K562 (cell line): Measurements from ENCODE around the gene AIF1. TPM values are rescaled to one million over a fixed set of nuclear protein-coding genes. Genes with fewer than 3 reads are reported as not detected.

Experiments
- ADNP ChIP-seq: fragments of 200-800 bp; sonication (Bioruptor generic); IDR thresholded peaks from 2 replicates; pipeline ENCODE4 v1.6.1; 2016; ENCODE audit warnings: missing genetic modification characterization, missing compliant biosample characterization
- ASH1L ChIP-seq: fragments of 450-650 bp; IDR thresholded peaks from 2 replicates; pipeline ENCODE4 v1.6.1; 2018; ENCODE audit warnings: borderline replicate concordance, mild to moderate bottlenecking, low read depth; ENCODE audit not compliant: partially characterized antibody
- CCAR2 ChIP-seq: fragments of 200-400 bp; formaldehyde crosslinking; IDR thresholded peaks from 2 replicates; pipeline ENCODE4 v1.6.1; 2017; ENCODE audit warnings: mild to moderate bottlenecking, low read depth, low read length
- DDX20 ChIP-seq: fragments of 450-650 bp; IDR thresholded peaks from 2 replicates; pipeline ENCODE4 v1.6.1; 2016; ENCODE audit warnings: missing genetic modification characterization, low read depth, mild to moderate bottlenecking, missing compliant biosample characterization, moderate library complexity
- HEY1 ChIP-seq: fragments of 250-450 bp; sonication (Bioruptor Pico); IDR thresholded peaks from 2 replicates; pipeline ENCODE4 v1.5.0; 2020; ENCODE audit warnings: mild to moderate bottlenecking, moderate library complexity, borderline replicate concordance
- HSF4 ChIP-seq: fragments of 250-450 bp; sonication (Bioruptor Pico); IDR thresholded peaks from 2 replicates; pipeline ENCODE4 v2.1.2; 2022; ENCODE audit warnings: mild to moderate bottlenecking, moderate library complexity, borderline replicate concordance
- NCOA2 ChIP-seq, 2 experiments: fragments of 450-650 bp; IDR thresholded peaks; 2 replicates each; pipeline ENCODE4 v1.6.1; 2018; ENCODE audit warnings: mild to moderate bottlenecking in 2 of 2, moderate library complexity in 1 of 2; ENCODE audit not compliant: partially characterized antibody in 2 of 2
- NFATC3 ChIP-seq: fragments of 450-650 bp; IDR thresholded peaks from 2 replicates; pipeline ENCODE4 v1.6.1; 2017; ENCODE audit warnings: mild to moderate bottlenecking
- POLR3A ChIP-seq: IDR thresholded peaks from 2 replicates; pipeline ENCODE4 v1.6.1; 2011; ENCODE audit warnings: borderline replicate concordance, mild to moderate bottlenecking, moderate library complexity; ENCODE audit not compliant: insufficient read length, insufficient read depth; ENCODE audit errors: extremely low read depth
- RB1 ChIP-seq: fragments of 450-650 bp; IDR thresholded peaks from 2 replicates; pipeline ENCODE4 v1.6.1; 2017; ENCODE audit warnings: low read depth, mild to moderate bottlenecking
- ZNF324 ChIP-seq: fragments of 250-450 bp; sonication (Bioruptor Pico); IDR thresholded peaks from 2 replicates; pipeline ENCODE4 v1.4.0; 2020; ENCODE audit warnings: mild to moderate bottlenecking
- ZNF77 ChIP-seq: fragments of 250-450 bp; sonication (Bioruptor Pico); IDR thresholded peaks from 2 replicates; pipeline ENCODE4 v1.5.0; 2020
- ZSCAN29 ChIP-seq: fragments of 450-650 bp; IDR thresholded peaks from 2 replicates; pipeline ENCODE4 v1.6.1; 2017
- ZSCAN32 ChIP-seq: fragments of 450-650 bp; formaldehyde crosslinking; IDR thresholded peaks from 2 replicates; pipeline ENCODE4 v1.4.0; 2020; ENCODE audit warnings: mild to moderate bottlenecking, moderate library complexity
- polyA plus RNA-seq, 8 experiments: library from polyadenylated mRNA; depleted of rRNA in 4 of 8; stranded (reverse) in 5 of 8; unstranded in 3 of 8; fragments of >200 nt; fragmentation: Nextera tagmentation in 2 of 8; fragmentation: Illumina TruSeq in 1 of 8; extraction: Ambion mirVana in 2 of 8; extraction: Trizol in 1 of 8; gene quantifications; 2 replicates each; pipeline versions ENCODE4 v1.2.1 to v1.2.3, GENCODE V29; 2011 to 2014; ENCODE audit warnings: inconsistent platforms in 1 of 8, missing spikeins in 1 of 8
- total RNA-seq, 7 experiments: library from RNA; depleted of rRNA in 6 of 7; stranded (reverse); fragments of >200 nt in 6 of 7; fragmentation: Illumina TruSeq in 2 of 7; extraction: Trizol in 2 of 7; gene quantifications; 2 replicates each; pipeline versions ENCODE4 v1.2.1 to v1.2.3, GENCODE V29; 2011 to 2021; ENCODE audit warnings: low replicate concordance in 1 of 7
- TF ChIP-seq, protein P1 (sequence below): sonication (generic); formaldehyde crosslinking; IDR thresholded peaks from 2 replicates; pipeline ENCODE4 v1.8.1; 2023; ENCODE audit warnings: mild to moderate bottlenecking, missing genetic modification reagents
- TF ChIP-seq, protein P2 (sequence below): sonication (generic); formaldehyde crosslinking; IDR thresholded peaks from 2 replicates; pipeline ENCODE4 v1.4.0; 2020; ENCODE audit warnings: mild to moderate bottlenecking, missing genetic modification reagents
- TF ChIP-seq, protein P3 (sequence below): fragments of 250-450 bp; sonication (Bioruptor Pico); IDR thresholded peaks from 2 replicates; pipeline ENCODE4 v1.5.0; 2020; ENCODE audit warnings: mild to moderate bottlenecking
- TF ChIP-seq, protein P4 (sequence below), 2 experiments: fragments of 150-350 bp in 1 of 2; IDR thresholded peaks; 2 replicates each; pipeline ENCODE4 v1.6.1; 2012 to 2016; ENCODE audit warnings: low read depth in 2 of 2, low read length in 2 of 2, mild to moderate bottlenecking in 1 of 2, moderate library complexity in 1 of 2

Gene AIF1
- total and polyA plus RNA-seq, 9 of the 15 experiments (the other 6 are each of a cell fraction or from before 2014, with no cell fraction given), result 9.4 to 33.4 (median 19.4) TPM

DNA sequence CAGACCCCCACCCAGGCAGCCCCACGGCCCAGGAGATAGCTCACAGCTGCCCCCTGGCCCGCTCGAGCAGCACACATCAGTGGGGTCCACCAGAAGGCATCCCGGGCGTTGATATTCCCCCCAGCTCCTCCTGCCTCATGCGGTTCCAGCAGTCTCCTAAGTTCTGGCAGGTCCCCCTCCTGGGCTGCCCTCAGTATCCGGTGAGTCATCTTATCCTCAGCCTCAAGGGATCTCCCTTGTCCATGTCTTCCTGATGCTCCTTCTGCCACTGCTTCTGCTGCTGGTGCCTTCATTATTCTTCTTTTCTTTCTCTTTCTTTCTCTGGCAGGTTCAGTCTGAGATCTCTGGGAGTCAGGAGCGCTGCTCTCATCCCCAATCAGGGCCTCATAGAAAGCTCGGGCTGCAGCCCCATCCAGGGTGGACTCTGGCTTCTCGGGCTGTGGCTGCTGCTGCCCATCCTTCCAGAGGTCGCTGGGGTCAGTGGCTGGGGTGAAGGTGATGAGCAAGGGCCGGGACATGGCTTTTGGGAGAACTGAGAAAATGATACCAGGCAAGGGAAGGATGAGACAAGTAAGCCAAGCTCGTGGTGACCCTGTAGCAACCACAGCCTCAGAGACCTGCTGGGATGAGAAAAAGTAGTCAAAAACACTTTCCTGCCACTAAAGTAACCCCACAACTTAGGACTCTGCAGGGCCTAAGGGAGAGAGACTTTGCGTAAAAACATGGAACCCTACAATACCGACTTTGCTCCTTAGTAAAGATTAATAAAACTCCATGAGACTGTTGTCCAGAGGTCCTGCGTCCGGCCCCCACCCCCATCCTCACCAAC, 49.1 kb downstream of the AIF1 start (continued):
- TF ChIP-seq, protein P1, sequence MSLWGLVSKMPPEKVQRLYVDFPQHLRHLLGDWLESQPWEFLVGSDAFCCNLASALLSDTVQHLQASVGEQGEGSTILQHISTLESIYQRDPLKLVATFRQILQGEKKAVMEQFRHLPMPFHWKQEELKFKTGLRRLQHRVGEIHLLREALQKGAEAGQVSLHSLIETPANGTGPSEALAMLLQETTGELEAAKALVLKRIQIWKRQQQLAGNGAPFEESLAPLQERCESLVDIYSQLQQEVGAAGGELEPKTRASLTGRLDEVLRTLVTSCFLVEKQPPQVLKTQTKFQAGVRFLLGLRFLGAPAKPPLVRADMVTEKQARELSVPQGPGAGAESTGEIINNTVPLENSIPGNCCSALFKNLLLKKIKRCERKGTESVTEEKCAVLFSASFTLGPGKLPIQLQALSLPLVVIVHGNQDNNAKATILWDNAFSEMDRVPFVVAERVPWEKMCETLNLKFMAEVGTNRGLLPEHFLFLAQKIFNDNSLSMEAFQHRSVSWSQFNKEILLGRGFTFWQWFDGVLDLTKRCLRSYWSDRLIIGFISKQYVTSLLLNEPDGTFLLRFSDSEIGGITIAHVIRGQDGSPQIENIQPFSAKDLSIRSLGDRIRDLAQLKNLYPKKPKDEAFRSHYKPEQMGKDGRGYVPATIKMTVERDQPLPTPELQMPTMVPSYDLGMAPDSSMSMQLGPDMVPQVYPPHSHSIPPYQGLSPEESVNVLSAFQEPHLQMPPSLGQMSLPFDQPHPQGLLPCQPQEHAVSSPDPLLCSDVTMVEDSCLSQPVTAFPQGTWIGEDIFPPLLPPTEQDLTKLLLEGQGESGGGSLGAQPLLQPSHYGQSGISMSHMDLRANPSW (CRISPR knock-in tag), result 0 out of 2 replicates have a peak, but pooled peaks have one; percentile 44
- TF ChIP-seq, protein P2, sequence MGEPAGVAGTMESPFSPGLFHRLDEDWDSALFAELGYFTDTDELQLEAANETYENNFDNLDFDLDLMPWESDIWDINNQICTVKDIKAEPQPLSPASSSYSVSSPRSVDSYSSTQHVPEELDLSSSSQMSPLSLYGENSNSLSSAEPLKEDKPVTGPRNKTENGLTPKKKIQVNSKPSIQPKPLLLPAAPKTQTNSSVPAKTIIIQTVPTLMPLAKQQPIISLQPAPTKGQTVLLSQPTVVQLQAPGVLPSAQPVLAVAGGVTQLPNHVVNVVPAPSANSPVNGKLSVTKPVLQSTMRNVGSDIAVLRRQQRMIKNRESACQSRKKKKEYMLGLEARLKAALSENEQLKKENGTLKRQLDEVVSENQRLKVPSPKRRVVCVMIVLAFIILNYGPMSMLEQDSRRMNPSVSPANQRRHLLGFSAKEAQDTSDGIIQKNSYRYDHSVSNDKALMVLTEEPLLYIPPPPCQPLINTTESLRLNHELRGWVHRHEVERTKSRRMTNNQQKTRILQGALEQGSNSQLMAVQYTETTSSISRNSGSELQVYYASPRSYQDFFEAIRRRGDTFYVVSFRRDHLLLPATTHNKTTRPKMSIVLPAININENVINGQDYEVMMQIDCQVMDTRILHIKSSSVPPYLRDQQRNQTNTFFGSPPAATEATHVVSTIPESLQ (CRISPR knock-in tag), result no peak; the same call in 1 of the 2 replicates
- TF ChIP-seq DDX20 (tag) (no peak), ADNP (no peak), ZNF324 (CRISPR knock-in tag) (peak; percentile 7; the same call in 1 of the 2 replicates), HSF4 (no peak), ZSCAN32 (CRISPR knock-in tag) (peak; percentile 41), RB1 (no peak), ASH1L (peak; percentile 53), ZSCAN29 (no peak), POLR3A (no peak), HEY1 (CRISPR knock-in tag) (no peak), NFATC3 (no peak), NCOA2 (IDR thresholded peaks at IDR 0.05; ENCODE audit: partially characterized antibody in 2 of 2) (no peak), ZNF77 (CRISPR knock-in tag) (no peak), CCAR2 (no peak)
- TF ChIP-seq, protein P3, sequence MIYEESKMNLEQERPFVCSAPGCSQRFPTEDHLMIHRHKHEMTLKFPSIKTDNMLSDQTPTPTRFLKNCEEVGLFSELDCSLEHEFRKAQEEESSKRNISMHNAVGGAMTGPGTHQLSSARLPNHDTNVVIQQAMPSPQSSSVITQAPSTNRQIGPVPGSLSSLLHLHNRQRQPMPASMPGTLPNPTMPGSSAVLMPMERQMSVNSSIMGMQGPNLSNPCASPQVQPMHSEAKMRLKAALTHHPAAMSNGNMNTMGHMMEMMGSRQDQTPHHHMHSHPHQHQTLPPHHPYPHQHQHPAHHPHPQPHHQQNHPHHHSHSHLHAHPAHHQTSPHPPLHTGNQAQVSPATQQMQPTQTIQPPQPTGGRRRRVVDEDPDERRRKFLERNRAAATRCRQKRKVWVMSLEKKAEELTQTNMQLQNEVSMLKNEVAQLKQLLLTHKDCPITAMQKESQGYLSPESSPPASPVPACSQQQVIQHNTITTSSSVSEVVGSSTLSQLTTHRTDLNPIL (CRISPR knock-in tag), result no peak
- TF ChIP-seq, protein P4, sequence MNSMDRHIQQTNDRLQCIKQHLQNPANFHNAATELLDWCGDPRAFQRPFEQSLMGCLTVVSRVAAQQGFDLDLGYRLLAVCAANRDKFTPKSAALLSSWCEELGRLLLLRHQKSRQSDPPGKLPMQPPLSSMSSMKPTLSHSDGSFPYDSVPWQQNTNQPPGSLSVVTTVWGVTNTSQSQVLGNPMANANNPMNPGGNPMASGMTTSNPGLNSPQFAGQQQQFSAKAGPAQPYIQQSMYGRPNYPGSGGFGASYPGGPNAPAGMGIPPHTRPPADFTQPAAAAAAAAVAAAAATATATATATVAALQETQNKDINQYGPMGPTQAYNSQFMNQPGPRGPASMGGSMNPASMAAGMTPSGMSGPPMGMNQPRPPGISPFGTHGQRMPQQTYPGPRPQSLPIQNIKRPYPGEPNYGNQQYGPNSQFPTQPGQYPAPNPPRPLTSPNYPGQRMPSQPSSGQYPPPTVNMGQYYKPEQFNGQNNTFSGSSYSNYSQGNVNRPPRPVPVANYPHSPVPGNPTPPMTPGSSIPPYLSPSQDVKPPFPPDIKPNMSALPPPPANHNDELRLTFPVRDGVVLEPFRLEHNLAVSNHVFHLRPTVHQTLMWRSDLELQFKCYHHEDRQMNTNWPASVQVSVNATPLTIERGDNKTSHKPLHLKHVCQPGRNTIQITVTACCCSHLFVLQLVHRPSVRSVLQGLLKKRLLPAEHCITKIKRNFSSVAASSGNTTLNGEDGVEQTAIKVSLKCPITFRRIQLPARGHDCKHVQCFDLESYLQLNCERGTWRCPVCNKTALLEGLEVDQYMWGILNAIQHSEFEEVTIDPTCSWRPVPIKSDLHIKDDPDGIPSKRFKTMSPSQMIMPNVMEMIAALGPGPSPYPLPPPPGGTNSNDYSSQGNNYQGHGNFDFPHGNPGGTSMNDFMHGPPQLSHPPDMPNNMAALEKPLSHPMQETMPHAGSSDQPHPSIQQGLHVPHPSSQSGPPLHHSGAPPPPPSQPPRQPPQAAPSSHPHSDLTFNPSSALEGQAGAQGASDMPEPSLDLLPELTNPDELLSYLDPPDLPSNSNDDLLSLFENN (IDR thresholded peaks at IDR 0.05; ENCODE audit: low read depth in 2 of 2, low read length in 2 of 2), result peak in 1 of 2 experiments; percentile 27; a peak in 1 of 4 replicates
